Measurements from ENCODE around the gene SLC44A1.

GRCh38 chr9:105390871-105391270 is 146.4 kb downstream of the SLC44A1 start:
- no peak for TF ChIP-seq POLR2AphosphoS5 (IDR thresholded peaks at IDR 0.05)
- TF ChIP-seq, protein P1, sequence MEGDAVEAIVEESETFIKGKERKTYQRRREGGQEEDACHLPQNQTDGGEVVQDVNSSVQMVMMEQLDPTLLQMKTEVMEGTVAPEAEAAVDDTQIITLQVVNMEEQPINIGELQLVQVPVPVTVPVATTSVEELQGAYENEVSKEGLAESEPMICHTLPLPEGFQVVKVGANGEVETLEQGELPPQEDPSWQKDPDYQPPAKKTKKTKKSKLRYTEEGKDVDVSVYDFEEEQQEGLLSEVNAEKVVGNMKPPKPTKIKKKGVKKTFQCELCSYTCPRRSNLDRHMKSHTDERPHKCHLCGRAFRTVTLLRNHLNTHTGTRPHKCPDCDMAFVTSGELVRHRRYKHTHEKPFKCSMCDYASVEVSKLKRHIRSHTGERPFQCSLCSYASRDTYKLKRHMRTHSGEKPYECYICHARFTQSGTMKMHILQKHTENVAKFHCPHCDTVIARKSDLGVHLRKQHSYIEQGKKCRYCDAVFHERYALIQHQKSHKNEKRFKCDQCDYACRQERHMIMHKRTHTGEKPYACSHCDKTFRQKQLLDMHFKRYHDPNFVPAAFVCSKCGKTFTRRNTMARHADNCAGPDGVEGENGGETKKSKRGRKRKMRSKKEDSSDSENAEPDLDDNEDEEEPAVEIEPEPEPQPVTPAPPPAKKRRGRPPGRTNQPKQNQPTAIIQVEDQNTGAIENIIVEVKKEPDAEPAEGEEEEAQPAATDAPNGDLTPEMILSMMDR (IDR thresholded peaks at IDR 0.05), result no peak
- no peak for TF ChIP-seq EP300 (IDR thresholded peaks at IDR 0.05)

Data from upper lobe of left lung (tissue), 4 donors.